Measurements from ENCODE around the gene OR2W1. TPM values are rescaled to one million over a fixed set of nuclear protein-coding genes. Genes with fewer than 3 reads are reported as not detected.

OR2W1 gene
- total RNA-seq, 1 experiment from 2014 or later, result not detected

DNA sequence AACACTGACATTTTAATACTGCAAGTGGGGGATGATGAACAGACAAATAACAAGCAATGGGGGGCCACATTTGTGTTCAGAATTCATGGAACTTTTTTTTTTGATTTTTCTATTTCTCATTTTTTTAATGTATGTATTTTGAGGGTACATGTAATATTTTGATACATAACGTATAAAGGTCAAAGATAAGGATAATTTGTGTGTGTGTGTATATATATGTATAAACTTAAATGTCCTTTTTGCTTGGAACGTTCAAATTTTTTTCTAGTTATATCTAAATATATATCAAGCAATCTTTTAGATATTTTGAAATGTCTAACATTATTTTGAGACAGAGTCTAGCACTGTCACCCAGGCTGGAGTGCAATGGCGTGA, 27.6 kb downstream of the OR2W1 start:
- H3K9me3 Mint-ChIP-seq, result peaks cover 4 to 6% of the 10 kb centered on the region in 2 experiments; a peak in 4 of 5 replicates
- peak overlapping the region; percentile 90 for H3K4me2 ChIP-seq (ENCODE audit: insufficient read depth, insufficient read length, low read length)

More for the DNA sequence above, 27.6 kb downstream of the OR2W1 start:
- Histone ChIP-seq H3T11ph (ENCODE audit: low read length) (no peak overlapping the region), H3K4ac (ENCODE audit: low read depth, low read length) (no peak overlapping the region), H2BK20ac (ENCODE audit: low read depth, low read length, poor library complexity, severe bottlenecking) (no peak overlapping the region), H3K27ac (ENCODE audit: insufficient read length, low read depth, low read length) (no peak overlapping the region), H2BK120ac (ENCODE audit: low read depth, low read length, poor library complexity, severe bottlenecking) (no peak overlapping the region), H3K27me3 (ENCODE audit: insufficient read depth, low read length) (no peaks in the 10 kb centered on the region), H3K23me2 (ENCODE audit: insufficient read length, low read depth, low read length, poor library complexity, severe bottlenecking) (peaks cover 9% of the 10 kb centered on the region), H3K79me1 (ENCODE audit: insufficient read depth, low read depth, low read length, poor library complexity, severe bottlenecking) (no peaks in the 10 kb centered on the region), H3K56ac (ENCODE audit: insufficient read length, low read depth, low read length) (no peak overlapping the region), H3K14ac (ENCODE audit: insufficient read depth, low read length) (no peak overlapping the region), H2BK5ac (ENCODE audit: insufficient read length, low read length) (no peak overlapping the region), H4K8ac (replicated peaks; ENCODE audit: insufficient read length, low read depth, low read length) (no peak overlapping the region), H2AFZ (ENCODE audit: low read length) (no peak overlapping the region), H3K9ac (ENCODE audit: extremely low read depth, insufficient read length, low read length) (no peak overlapping the region), H4K91ac (ENCODE audit: insufficient read length, low read depth, low read length) (no peak overlapping the region), H2AK5ac (ENCODE audit: insufficient read length, low read length) (no peak overlapping the region), H2BK15ac (ENCODE audit: low read depth, low read length) (no peak overlapping the region), H2BK12ac (ENCODE audit: insufficient read length, low read depth, low read length) (no peak overlapping the region), H4K20me1 (ENCODE audit: control insufficient read depth, insufficient read depth, insufficient read length) (no peaks in the 10 kb centered on the region), H3K18ac (ENCODE audit: insufficient read length, low read depth, low read length) (no peak overlapping the region), H4K5ac (ENCODE audit: insufficient read length, low read depth, low read length) (no peak overlapping the region), H3K9me3 (ENCODE audit: control insufficient read depth, low read depth, low read length) (no peaks in the 10 kb centered on the region), H3K79me2 (ENCODE audit: insufficient read depth, low read length) (no peaks in the 10 kb centered on the region), H3K23ac (ENCODE audit: insufficient read length, low read depth, low read length) (no peak overlapping the region), H3K4me1 (ENCODE audit: insufficient read depth, low read length) (no peaks in the 10 kb centered on the region; the same call in 1 of the 2 replicates)
- no peak for DNase-seq
- TF ChIP-seq, protein P1, sequence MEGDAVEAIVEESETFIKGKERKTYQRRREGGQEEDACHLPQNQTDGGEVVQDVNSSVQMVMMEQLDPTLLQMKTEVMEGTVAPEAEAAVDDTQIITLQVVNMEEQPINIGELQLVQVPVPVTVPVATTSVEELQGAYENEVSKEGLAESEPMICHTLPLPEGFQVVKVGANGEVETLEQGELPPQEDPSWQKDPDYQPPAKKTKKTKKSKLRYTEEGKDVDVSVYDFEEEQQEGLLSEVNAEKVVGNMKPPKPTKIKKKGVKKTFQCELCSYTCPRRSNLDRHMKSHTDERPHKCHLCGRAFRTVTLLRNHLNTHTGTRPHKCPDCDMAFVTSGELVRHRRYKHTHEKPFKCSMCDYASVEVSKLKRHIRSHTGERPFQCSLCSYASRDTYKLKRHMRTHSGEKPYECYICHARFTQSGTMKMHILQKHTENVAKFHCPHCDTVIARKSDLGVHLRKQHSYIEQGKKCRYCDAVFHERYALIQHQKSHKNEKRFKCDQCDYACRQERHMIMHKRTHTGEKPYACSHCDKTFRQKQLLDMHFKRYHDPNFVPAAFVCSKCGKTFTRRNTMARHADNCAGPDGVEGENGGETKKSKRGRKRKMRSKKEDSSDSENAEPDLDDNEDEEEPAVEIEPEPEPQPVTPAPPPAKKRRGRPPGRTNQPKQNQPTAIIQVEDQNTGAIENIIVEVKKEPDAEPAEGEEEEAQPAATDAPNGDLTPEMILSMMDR (conservative IDR thresholded peaks at IDR 0.05), result no peak
- H3K4me1 Mint-ChIP-seq, result peaks cover 0 to 5% of the 10 kb centered on the region in 2 experiments; a peak in 2 of 4 replicates
- H3K4me3 Mint-ChIP-seq, result peak overlapping the region; percentile 80 to 92
- peaks cover 38% of the 10 kb centered on the region for H3K27me3 Mint-ChIP-seq (ENCODE audit: low read depth)
- no CpG with 5 or more reads among the region's 3 CpGs for WGBS (ENCODE audit: extremely low coverage, insufficient read length, low lambda C conversion rate)
- H3K36me3 Mint-ChIP-seq (ENCODE audit: insufficient read depth in 1 of 3, low read depth in 3 of 3), result peaks cover 4% of the 10 kb centered on the region in 3 experiments; a peak in 2 of 7 replicates
- H3K27ac Mint-ChIP-seq, result no peak overlapping the region
